ENCODE measurements around the gene SCN1A.

Gene SCN1A

GRCh38 chr2:165961818-165962217, 166.0 kb downstream of the SCN1A start:
- no peak for DNase-seq

GRCh38 chr2:165959371-165959770, 168.4 kb downstream of the SCN1A start:
- DNase-seq = no peak

DNA sequence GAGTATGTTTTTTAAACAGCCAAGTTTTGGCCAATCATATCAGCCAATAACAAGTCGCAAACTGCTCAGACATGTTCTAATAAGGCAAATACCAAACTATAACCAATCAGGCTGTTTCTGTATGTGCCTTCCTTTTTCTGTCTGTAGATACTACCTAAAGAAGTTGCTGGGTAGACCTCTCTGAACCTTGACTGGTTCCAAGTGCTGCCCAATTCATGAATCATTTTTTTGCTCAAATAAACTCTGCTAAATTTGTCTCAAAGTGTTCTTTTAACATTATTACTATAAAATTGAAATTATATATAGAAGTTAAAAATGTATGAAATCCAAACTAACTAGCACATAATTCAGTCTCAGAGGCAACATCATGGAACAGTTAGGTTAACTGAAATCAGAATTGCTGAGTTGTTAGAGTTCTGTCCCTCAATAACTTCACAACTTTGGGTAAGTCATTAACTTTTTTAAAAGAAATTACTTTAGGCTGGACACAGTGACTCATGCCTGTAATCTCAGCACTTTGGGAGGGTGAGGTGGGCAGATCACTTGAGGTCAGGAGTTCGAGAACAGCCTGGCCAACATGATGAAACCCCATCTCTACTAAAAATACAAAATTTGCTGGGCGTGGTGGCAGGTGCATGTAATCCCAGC, 169.4 kb downstream of the SCN1A start:
- DNase-seq = no peak

DNA sequence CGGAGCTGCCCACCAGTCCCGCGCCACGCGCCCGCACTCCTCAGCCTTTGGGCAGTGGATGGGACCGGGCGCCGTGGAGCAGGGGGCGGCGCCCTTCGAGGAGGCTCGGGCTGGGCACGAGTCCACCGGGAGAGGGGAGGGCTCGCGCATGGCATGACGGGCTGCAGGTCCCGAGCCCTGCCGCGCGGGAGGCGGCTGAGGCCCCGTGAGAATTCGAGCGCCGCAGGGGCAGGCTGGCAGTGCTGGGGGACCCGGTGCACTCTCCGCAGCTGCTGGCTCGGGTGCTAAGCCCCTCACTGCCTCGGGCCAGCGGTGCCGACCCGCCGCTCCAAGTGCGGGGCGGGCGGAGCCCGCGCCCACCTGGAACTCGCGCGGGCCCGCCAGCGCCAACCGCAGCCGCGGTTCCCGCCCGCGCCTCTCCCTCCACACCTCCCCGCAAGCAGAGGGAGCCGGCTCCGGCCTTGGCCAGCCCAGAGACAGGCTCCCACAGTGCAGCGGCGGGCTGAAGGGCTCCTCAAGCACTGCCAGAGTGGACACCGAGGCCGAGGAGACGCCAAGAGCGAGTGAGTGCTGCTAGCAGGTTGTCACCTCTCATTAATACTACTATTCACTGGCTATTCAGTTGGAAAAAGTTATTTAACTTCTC, 170.7 kb downstream of the SCN1A start:
- DNase-seq = no peak

- peak; percentile 96 for DNase-seq
These were observed 173.9 kb downstream of the SCN1A start, which contains the start of gene TTC21B for GRCh38 chr2:165953655-165954606. Gene TTC21B (minus strand): TSS chr2:165953776. CDS start chr2:165953705, 71 bp downstream.

GRCh38 chr2:165953306-165953654, 174.5 kb downstream of the SCN1A start:
- DNase-seq = no peak

DNA sequence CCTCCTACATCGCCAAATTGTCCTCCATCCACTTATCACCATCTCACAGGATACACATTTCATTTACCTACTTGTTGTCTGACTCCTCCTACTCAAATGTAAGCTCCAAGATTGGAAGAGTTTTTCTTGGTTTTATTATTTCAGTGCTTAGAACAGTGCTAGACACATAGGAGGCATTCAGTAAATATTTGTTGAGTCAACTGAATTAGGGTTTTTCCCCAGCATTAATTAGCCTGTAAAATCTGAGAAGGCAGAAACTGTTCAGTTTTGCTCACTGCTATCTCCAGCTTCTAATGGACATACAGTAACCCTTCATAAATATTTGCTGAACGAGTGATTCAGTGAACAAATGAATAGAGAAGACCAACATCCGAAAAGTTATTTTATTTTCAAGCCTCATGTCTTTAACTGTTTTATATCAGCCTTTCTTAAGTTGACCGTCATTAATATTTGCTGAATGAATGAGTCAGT, 175.0 kb downstream of the SCN1A start:
- no peak for DNase-seq

DNA sequence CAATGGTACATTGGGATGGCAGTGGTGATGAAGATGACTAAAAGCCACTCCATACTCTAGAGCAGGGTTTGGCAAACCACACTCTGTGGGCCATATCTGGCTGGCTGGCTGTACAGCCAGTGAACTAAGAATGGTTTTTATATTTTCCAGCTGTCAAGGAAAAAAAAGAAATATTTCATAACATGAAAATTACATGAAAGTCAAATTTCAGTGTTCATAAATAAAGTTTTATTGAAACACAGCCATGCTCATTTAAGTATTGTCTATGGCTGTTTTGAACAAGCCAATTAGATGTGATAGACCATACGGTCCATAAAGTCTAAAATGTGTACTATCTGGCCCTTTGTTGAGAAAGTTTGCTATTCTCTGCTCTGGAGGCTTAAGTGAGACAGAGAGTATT, 175.7 kb downstream of the SCN1A start:
- DNase-seq = no peak

- no peak for DNase-seq
These were observed 177.4 kb downstream of the SCN1A start for GRCh38 chr2:165950438-165950837.

- no peak for DNase-seq
These were observed 186.0 kb downstream of the SCN1A start for GRCh38 chr2:165941827-165942226.

DNA sequence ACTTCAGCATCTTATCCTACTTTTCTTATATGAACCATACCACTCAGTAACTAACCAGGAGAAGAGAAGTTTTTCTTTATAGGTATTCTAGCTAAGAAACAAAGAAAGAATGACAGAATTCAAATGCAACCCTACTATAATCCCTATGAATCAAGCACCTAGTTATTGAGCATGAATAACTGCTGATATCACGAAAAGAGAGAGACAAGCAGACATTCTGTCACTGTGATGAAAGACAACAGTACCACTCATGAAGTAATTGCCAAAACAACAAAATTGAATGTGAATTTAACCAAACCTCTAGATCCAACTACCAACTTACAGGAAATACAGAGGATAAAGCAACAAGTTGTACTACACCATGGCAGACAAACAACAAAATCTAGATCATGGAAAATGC, 189.6 kb downstream of the SCN1A start:
- DNase-seq = no peak
